ENCODE measurements around the gene PGAP6.

The PGAP6 gene

GRCh38 chr16:361341-361871 lies 20.4 kb downstream of the PGAP6 start:
- Histone ChIP-seq H3K9me3 (replicated peaks; ENCODE audit: insufficient read depth, low read length) (no peaks in the 10 kb centered on the region), H3K4me3 (ENCODE audit: low read length) (no peak overlapping the region), H3K9ac (ENCODE audit: low read length) (no peak overlapping the region), H4K20me1 (ENCODE audit: insufficient read depth, low read length) (no peaks in the 10 kb centered on the region), H2AFZ (ENCODE audit: low read length) (no peak overlapping the region), H3K27ac (ENCODE audit: low read length) (no peak overlapping the region), H3K79me2 (ENCODE audit: low read length) (no peaks in the 10 kb centered on the region), H3K9me2 (replicated peaks; ENCODE audit: insufficient read depth, low read length) (no peaks in the 10 kb centered on the region), H3K4me2 (ENCODE audit: low read depth, low read length) (peak overlapping the region; percentile 80; the same call in 1 of the 2 replicates), H3K36me3 (replicated peaks; ENCODE audit: insufficient read depth, low read length) (no peaks in the 10 kb centered on the region), H3F3A (ENCODE audit: insufficient read depth, low read length) (no peaks in the 10 kb centered on the region), H3K4me1 (ENCODE audit: low read length) (no peaks in the 10 kb centered on the region), H3K27me3 (replicated peaks; ENCODE audit: insufficient read depth, low read length) (peaks cover 15% of the 10 kb centered on the region)
- TF ChIP-seq CTCF (IDR thresholded peaks at IDR 0.05; ENCODE audit: low read length) (no peak), EZH2phosphoT487 (IDR thresholded peaks at IDR 0.05; ENCODE audit: low read length) (no peak)
- DNase-seq: no peak

GRCh38 chr16:360698-361336 lies 21.0 kb downstream of the PGAP6 start:
- no peak overlapping the region for H3K9ac ChIP-seq (ENCODE audit: low read length)
- H3K79me2 ChIP-seq (ENCODE audit: low read length): no peaks in the 10 kb centered on the region
- H3K27ac ChIP-seq (ENCODE audit: low read length): no peak overlapping the region
- H2AFZ ChIP-seq (ENCODE audit: low read length): no peak overlapping the region
- DNase-seq: no peak
- H3K4me2 ChIP-seq (ENCODE audit: low read depth, low read length): no peak overlapping the region
- no peaks in the 10 kb centered on the region for H3F3A ChIP-seq (ENCODE audit: insufficient read depth, low read length)
- H3K36me3 ChIP-seq (replicated peaks; ENCODE audit: insufficient read depth, low read length): no peaks in the 10 kb centered on the region
- H4K20me1 ChIP-seq (ENCODE audit: insufficient read depth, low read length): no peaks in the 10 kb centered on the region
- H3K9me3 ChIP-seq (replicated peaks; ENCODE audit: insufficient read depth, low read length): no peaks in the 10 kb centered on the region
- H3K27me3 ChIP-seq (replicated peaks; ENCODE audit: insufficient read depth, low read length): peaks cover 15% of the 10 kb centered on the region
- TF ChIP-seq EZH2 (optimal IDR thresholded peaks at IDR 0.05; ENCODE audit: low read depth, low read length): no peak
- no peak for TF ChIP-seq EZH2phosphoT487 (IDR thresholded peaks at IDR 0.05; ENCODE audit: low read length)
- no peak for TF ChIP-seq CTCF (IDR thresholded peaks at IDR 0.05; ENCODE audit: low read length)
- H3K4me1 ChIP-seq (ENCODE audit: low read length): no peaks in the 10 kb centered on the region
- H3K4me3 ChIP-seq (ENCODE audit: low read length): no peak overlapping the region
- no peaks in the 10 kb centered on the region for H3K9me2 ChIP-seq (replicated peaks; ENCODE audit: insufficient read depth, low read length)

GRCh38 chr16:359871-360697 lies 21.7 kb downstream of the PGAP6 start:
- H2AFZ ChIP-seq (ENCODE audit: low read length): no peak overlapping the region
- H3K9me3 ChIP-seq (replicated peaks; ENCODE audit: insufficient read depth, low read length): no peaks in the 10 kb centered on the region
- H3K79me2 ChIP-seq (ENCODE audit: low read length): no peaks in the 10 kb centered on the region
- peaks cover 15% of the 10 kb centered on the region for H3K27me3 ChIP-seq (replicated peaks; ENCODE audit: insufficient read depth, low read length)
- H3K4me2 ChIP-seq (ENCODE audit: low read depth, low read length): no peak overlapping the region
- no peaks in the 10 kb centered on the region for H3K36me3 ChIP-seq (replicated peaks; ENCODE audit: insufficient read depth, low read length)
- no peak overlapping the region for H3K9ac ChIP-seq (ENCODE audit: low read length)
- no peak for TF ChIP-seq CTCF (IDR thresholded peaks at IDR 0.05; ENCODE audit: low read length)
- no peak for TF ChIP-seq EZH2phosphoT487 (IDR thresholded peaks at IDR 0.05; ENCODE audit: low read length)
- TF ChIP-seq EZH2 (optimal IDR thresholded peaks at IDR 0.05; ENCODE audit: low read depth, low read length): no peak
- no peak for DNase-seq
- H3K9me2 ChIP-seq (replicated peaks; ENCODE audit: insufficient read depth, low read length): no peaks in the 10 kb centered on the region
- no peaks in the 10 kb centered on the region for H4K20me1 ChIP-seq (ENCODE audit: insufficient read depth, low read length)
- H3K27ac ChIP-seq (ENCODE audit: low read length): no peak overlapping the region
- no peaks in the 10 kb centered on the region for H3F3A ChIP-seq (ENCODE audit: insufficient read depth, low read length)
- H3K4me3 ChIP-seq (ENCODE audit: low read length): no peak overlapping the region
- H3K4me1 ChIP-seq (ENCODE audit: low read length): no peaks in the 10 kb centered on the region

All from MM.1S (cell line).